ENCODE measurements around the gene PNPLA7. TPM values are rescaled to one million over a fixed set of nuclear protein-coding genes. Genes with fewer than 3 reads are reported as not detected.
A peak's percentile ranks its signal among the peaks of the same experiment; 100 is the strongest.

PNPLA7 gene
- total and polyA plus RNA-seq, 2 of the 13 experiments (the other 11 are each of a cell fraction or from before 2014, with no cell fraction given), result 0.42 to 1.5 TPM

DNA sequence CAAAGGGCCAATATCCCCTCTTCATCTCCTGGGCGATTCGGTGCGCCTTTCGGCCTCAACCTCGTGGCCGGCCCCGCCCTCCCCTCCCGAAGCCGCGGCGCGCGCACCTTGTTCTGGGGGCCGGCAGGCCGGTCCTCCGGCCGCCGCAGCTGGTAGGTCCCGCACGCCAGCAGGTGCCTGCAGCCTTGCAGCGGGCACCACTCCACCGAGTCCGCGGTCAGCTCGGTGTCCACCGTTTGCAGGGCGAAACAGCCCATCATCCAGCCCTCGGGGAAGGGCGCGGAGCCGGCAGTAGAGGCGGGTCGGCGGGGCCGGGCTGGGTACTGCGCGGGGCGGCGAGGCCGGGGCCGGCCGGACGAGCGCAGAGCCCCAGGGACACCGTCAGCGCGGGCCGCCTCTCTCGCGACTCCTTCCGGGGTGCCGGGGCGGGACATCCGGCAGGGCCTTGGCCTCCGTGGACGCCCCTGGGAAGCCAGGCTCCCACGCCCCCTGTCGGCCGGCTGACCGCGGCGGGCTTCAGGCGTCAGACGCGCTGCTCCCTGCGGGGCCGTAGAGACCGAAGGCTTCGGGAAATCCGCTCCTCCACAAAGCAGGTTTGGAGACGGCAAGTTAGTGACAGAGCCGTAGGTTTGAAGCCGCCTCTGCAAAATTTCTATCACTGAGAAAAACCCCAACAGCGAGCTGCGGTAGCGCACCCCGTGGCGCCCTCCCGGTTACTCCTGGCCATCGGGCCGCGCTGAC is 28.5 kb upstream of the PNPLA7 start, which contains the start of gene DPH7 (continued):
- TF ChIP-seq KDM5A (IDR thresholded peaks at IDR 0.05; ENCODE audit: borderline replicate concordance, low read length) (peak; percentile 82; the same call in 1 of the 2 replicates), KLF15 (CRISPR knock-in tag; IDR thresholded peaks at IDR 0.05; ENCODE audit: borderline replicate concordance) (no peak), CREM (IDR thresholded peaks at IDR 0.05) (no peak; the same call in 1 of the 2 replicates), CREM (CRISPR knock-in tag; IDR thresholded peaks at IDR 0.05) (no peak), CREBL2 (CRISPR knock-in tag; IDR thresholded peaks at IDR 0.05; ENCODE audit: borderline replicate concordance) (peak; percentile 90; the same call in 1 of the 2 replicates), FOSL1 (CRISPR knock-in tag; IDR thresholded peaks at IDR 0.05; ENCODE audit: borderline replicate concordance) (peak; percentile 22; the same call in 1 of the 2 replicates), ZNF615 (CRISPR knock-in tag; IDR thresholded peaks at IDR 0.05; ENCODE audit: borderline replicate concordance) (no peak), REST (IDR thresholded peaks at IDR 0.05; ENCODE audit: borderline replicate concordance in 1 of 2, low read depth in 1 of 2, low read length in 2 of 2) (no peak), ZNF296 (CRISPR knock-in tag; conservative IDR thresholded peaks at IDR 0.05) (no peak), ZNF777 (CRISPR knock-in tag; IDR thresholded peaks at IDR 0.05) (0 out of 2 replicates have a peak, but pooled peaks have one; percentile 46), ZNF138 (CRISPR knock-in tag; IDR thresholded peaks at IDR 0.05; ENCODE audit: low read depth) (peak; percentile 28; the same call in 1 of the 2 replicates), PHF21A (CRISPR knock-in tag; IDR thresholded peaks at IDR 0.05) (no peak; the same call in none of the 2 replicates), PRMT3 (CRISPR knock-in tag; IDR thresholded peaks at IDR 0.05; ENCODE audit: borderline replicate concordance, low read depth) (0 out of 2 replicates have a peak, but pooled peaks have one; percentile 54), POGZ (CRISPR knock-in tag; IDR thresholded peaks at IDR 0.05) (peak; percentile 81), ZNF644 (CRISPR knock-in tag; IDR thresholded peaks at IDR 0.05; ENCODE audit: low read depth) (no peak), ZNF383 (CRISPR knock-in tag; IDR thresholded peaks at IDR 0.05; ENCODE audit: borderline replicate concordance) (no peak)
- TF ChIP-seq, protein P1, sequence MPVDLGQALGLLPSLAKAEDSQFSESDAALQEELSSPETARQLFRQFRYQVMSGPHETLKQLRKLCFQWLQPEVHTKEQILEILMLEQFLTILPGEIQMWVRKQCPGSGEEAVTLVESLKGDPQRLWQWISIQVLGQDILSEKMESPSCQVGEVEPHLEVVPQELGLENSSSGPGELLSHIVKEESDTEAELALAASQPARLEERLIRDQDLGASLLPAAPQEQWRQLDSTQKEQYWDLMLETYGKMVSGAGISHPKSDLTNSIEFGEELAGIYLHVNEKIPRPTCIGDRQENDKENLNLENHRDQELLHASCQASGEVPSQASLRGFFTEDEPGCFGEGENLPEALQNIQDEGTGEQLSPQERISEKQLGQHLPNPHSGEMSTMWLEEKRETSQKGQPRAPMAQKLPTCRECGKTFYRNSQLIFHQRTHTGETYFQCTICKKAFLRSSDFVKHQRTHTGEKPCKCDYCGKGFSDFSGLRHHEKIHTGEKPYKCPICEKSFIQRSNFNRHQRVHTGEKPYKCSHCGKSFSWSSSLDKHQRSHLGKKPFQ (CRISPR knock-in tag; IDR thresholded peaks at IDR 0.05; ENCODE audit: insufficient replicate concordance), result peak; percentile 59
- TF ChIP-seq, protein P2, sequence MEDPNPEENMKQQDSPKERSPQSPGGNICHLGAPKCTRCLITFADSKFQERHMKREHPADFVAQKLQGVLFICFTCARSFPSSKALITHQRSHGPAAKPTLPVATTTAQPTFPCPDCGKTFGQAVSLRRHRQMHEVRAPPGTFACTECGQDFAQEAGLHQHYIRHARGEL (CRISPR knock-in tag; IDR thresholded peaks at IDR 0.05), result no peak
- TF ChIP-seq, protein P3, sequence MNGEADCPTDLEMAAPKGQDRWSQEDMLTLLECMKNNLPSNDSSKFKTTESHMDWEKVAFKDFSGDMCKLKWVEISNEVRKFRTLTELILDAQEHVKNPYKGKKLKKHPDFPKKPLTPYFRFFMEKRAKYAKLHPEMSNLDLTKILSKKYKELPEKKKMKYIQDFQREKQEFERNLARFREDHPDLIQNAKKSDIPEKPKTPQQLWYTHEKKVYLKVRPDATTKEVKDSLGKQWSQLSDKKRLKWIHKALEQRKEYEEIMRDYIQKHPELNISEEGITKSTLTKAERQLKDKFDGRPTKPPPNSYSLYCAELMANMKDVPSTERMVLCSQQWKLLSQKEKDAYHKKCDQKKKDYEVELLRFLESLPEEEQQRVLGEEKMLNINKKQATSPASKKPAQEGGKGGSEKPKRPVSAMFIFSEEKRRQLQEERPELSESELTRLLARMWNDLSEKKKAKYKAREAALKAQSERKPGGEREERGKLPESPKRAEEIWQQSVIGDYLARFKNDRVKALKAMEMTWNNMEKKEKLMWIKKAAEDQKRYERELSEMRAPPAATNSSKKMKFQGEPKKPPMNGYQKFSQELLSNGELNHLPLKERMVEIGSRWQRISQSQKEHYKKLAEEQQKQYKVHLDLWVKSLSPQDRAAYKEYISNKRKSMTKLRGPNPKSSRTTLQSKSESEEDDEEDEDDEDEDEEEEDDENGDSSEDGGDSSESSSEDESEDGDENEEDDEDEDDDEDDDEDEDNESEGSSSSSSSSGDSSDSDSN (CRISPR knock-in tag; IDR thresholded peaks at IDR 0.05), result peak; percentile 97

All from HepG2 (cell line).